PC-9 (cell line): ENCODE measurements around the gene EEIG2. TPM values are rescaled to one million over a fixed set of nuclear protein-coding genes. Genes with fewer than 3 reads are reported as not detected.

Source experiments
- BruUV-seq: library from RNA; stranded (reverse); fragments of 400-500 nt; replicated peaks from 2 replicates; lab custom pipeline; 2021; lab: Mats Ljungman, UMichigan
- CTCF ChIA-PET: fragments of 300-600 bp; sonication (Branson Sonifier 250); formaldehyde crosslinking; loops from one replicate; lab custom pipeline; 2022; ENCODE audit warnings: antibody characterized with exemption; lab: Charles Lee
- POLR2A ChIA-PET: fragments of 300-600 bp; sonication (Branson Sonifier 250); formaldehyde crosslinking; loops from one replicate; lab custom pipeline; 2022; ENCODE audit warnings: antibody characterized with exemption; ENCODE audit not compliant: unreplicated experiment; lab: Charles Lee
- DNase-seq, 2 experiments: peaks; one replicate each; pipeline versions ENCODE4 v3.0.0 to v3.0.0-alpha.2; 2015 to 2022; ENCODE audit warnings: mixed read lengths in 1 of 2
- H2AFZ ChIP-seq: fragments of 200-600 bp; sonication (generic); 2 replicates; pipeline ENCODE4 v1.8.1; 2017; ENCODE audit warnings: antibody characterized with exemption
- H3F3A ChIP-seq: fragments of 200-600 bp; sonication (generic); 2 replicates; pipeline ENCODE4 v1.8.1; 2017; ENCODE audit warnings: antibody characterized with exemption, mild to moderate bottlenecking, low read depth; ENCODE audit not compliant: insufficient read depth
- H3K27ac ChIP-seq: fragments of 200-600 bp; sonication (generic); 2 replicates; pipeline ENCODE4 v1.6.1; 2016; ENCODE audit warnings: mixed run types
- H3K27me3 ChIP-seq: fragments of 200-600 bp; sonication (generic); 2 replicates; pipeline ENCODE4 v1.6.1; 2016; ENCODE audit warnings: low read depth, mixed run types; ENCODE audit not compliant: insufficient read depth
- H3K36me3 ChIP-seq: fragments of 200-600 bp; sonication (generic); 2 replicates; pipeline ENCODE4 v1.6.1; 2016; ENCODE audit warnings: low read depth, mixed run types
- H3K4me1 ChIP-seq: fragments of 200-600 bp; sonication (generic); replicated peaks from 2 replicates; pipeline ENCODE4 v1.6.1; 2016; ENCODE audit warnings: mixed run types; ENCODE audit not compliant: insufficient read depth
- H3K4me2 ChIP-seq: fragments of 200-600 bp; sonication (generic); 2 replicates; pipeline ENCODE4 v1.6.1; 2017; ENCODE audit warnings: mixed run types
- H3K4me3 ChIP-seq: fragments of 200-600 bp; sonication (generic); 2 replicates; pipeline ENCODE4 v1.6.1; 2016; ENCODE audit warnings: mixed run types
- H3K79me2 ChIP-seq: fragments of 200-600 bp; sonication (generic); 2 replicates; pipeline ENCODE4 v1.6.1; 2017; ENCODE audit warnings: low read depth, mixed run types
- H3K9me2 ChIP-seq: fragments of 200-600 bp; sonication (generic); 2 replicates; pipeline ENCODE4 v1.8.1; 2017; ENCODE audit warnings: mild to moderate bottlenecking; ENCODE audit not compliant: insufficient read depth
- H3K9me3 ChIP-seq: fragments of 200-600 bp; sonication (generic); 2 replicates; pipeline ENCODE4 v1.8.1; 2016; ENCODE audit warnings: low read depth; ENCODE audit not compliant: insufficient read depth
- H4K20me1 ChIP-seq: fragments of 200-600 bp; sonication (generic); 2 replicates; pipeline ENCODE4 v1.8.1; 2017; ENCODE audit not compliant: insufficient read depth
- EZH2 ChIP-seq: fragments of 200-600 bp; sonication (generic); IDR thresholded peaks from 2 replicates; pipeline ENCODE4 v1.8.0; 2017; ENCODE audit warnings: antibody characterized with exemption, low read depth
- intact Hi-C: fragments of 100-400 bp; cut with micrococcal nuclease; formaldehyde crosslinking; loops from one replicate; pipeline ENCODE4 v1.10.0; 2022; ENCODE audit not compliant: unreplicated experiment
- total RNA-seq: library from RNA; stranded (reverse); gene quantifications from 2 replicates; pipeline ENCODE4 v1.2.3, GENCODE V29; 2021
- TF ChIP-seq, protein P1 (sequence below): fragments of 200-600 bp; sonication (generic); conservative IDR thresholded peaks from 2 replicates; pipeline ENCODE4 v1.6.1; 2017; ENCODE audit warnings: mixed run types, antibody characterized with exemption, mild to moderate bottlenecking, moderate library complexity

The EEIG2 gene
- total RNA-seq, 1 experiment from 2014 or later = 31.9 TPM

DNA sequence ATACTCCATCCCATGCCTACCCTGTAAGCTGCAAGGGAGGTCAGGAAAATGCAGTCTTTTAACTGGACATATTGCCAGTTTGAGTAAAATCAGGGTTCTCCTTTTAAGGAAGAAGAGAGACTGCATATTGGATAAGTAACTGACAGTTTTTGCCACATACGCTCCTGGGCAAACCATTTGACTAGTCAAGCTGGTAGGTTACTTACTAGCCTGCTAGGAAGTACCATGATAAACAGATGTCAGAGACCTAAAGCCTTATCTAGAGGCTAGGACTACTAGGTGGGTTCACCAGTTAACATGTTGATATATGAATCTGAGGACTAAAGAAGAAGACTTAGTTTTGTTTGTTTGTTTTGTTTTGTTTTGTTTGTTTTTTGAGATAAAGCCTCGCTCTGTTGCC lies 33.5 kb downstream of the EEIG2 start:
- CTCF ChIA-PET = no interaction called here
- intact Hi-C loops = no loop called here
- H3K36me3 ChIP-seq = no peaks in the 10 kb centered on the region

DNA sequence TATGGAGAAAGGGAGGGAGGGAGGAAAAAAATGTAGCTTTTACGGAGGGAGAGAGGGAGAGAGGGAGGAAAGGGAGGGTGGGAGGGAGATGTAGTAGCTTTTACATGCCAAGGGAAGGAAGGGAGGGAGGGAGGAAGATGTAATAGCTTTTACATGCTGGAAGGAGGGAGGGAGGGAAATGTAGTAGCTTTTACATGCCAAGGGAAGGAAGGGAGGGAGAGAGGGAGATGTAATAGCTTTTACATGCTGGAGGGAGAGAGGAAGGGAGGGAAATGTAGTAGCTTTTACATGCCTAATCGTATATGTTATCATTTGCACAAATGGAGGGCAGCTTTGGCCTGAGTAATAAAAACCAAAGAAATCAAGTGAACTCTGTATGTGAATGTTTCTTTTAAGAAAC lies 35.6 kb downstream of the EEIG2 start:
- CTCF ChIA-PET = no interaction called here
- BruUV-seq = no TSS peak
- POLR2A ChIA-PET = no interaction called here
- no peak for TF ChIP-seq EZH2
- TF ChIP-seq, protein P1, sequence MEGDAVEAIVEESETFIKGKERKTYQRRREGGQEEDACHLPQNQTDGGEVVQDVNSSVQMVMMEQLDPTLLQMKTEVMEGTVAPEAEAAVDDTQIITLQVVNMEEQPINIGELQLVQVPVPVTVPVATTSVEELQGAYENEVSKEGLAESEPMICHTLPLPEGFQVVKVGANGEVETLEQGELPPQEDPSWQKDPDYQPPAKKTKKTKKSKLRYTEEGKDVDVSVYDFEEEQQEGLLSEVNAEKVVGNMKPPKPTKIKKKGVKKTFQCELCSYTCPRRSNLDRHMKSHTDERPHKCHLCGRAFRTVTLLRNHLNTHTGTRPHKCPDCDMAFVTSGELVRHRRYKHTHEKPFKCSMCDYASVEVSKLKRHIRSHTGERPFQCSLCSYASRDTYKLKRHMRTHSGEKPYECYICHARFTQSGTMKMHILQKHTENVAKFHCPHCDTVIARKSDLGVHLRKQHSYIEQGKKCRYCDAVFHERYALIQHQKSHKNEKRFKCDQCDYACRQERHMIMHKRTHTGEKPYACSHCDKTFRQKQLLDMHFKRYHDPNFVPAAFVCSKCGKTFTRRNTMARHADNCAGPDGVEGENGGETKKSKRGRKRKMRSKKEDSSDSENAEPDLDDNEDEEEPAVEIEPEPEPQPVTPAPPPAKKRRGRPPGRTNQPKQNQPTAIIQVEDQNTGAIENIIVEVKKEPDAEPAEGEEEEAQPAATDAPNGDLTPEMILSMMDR = no peak
- H3K4me2 ChIP-seq = no peak overlapping the region
- no peaks in the 10 kb centered on the region for H3K9me3 ChIP-seq
- no peaks in the 10 kb centered on the region for H3F3A ChIP-seq
- H3K4me1 ChIP-seq = peaks cover 9% of the 10 kb centered on the region
- no peak overlapping the region for H2AFZ ChIP-seq
- no peaks in the 10 kb centered on the region for H3K27me3 ChIP-seq
- no peak for DNase-seq
- no peaks in the 10 kb centered on the region for H3K9me2 ChIP-seq
- no peaks in the 10 kb centered on the region for H3K36me3 ChIP-seq
- intact Hi-C loops = no loop called here
- no peaks in the 10 kb centered on the region for H3K79me2 ChIP-seq
- no peak overlapping the region for H3K4me3 ChIP-seq
- H4K20me1 ChIP-seq = no peaks in the 10 kb centered on the region
- H3K27ac ChIP-seq = no peak overlapping the region

More for the DNA sequence above, 33.5 kb downstream of the EEIG2 start:
- TF ChIP-seq, protein P1 = no peak
- no peak for TF ChIP-seq EZH2
- no peaks in the 10 kb centered on the region for H4K20me1 ChIP-seq
- no peaks in the 10 kb centered on the region for H3K9me2 ChIP-seq
- H3K27ac ChIP-seq = no peak overlapping the region
- no peak overlapping the region for H3K4me2 ChIP-seq
- no peak overlapping the region for H3K4me3 ChIP-seq
- no peaks in the 10 kb centered on the region for H3K9me3 ChIP-seq
- no peak for DNase-seq
- H3K79me2 ChIP-seq = no peaks in the 10 kb centered on the region
- no peak overlapping the region for H2AFZ ChIP-seq
- no peaks in the 10 kb centered on the region for H3F3A ChIP-seq
- peaks cover 12% of the 10 kb centered on the region for H3K4me1 ChIP-seq
- no TSS peak for BruUV-seq
- POLR2A ChIA-PET = no interaction called here
- H3K27me3 ChIP-seq = no peaks in the 10 kb centered on the region

DNA sequence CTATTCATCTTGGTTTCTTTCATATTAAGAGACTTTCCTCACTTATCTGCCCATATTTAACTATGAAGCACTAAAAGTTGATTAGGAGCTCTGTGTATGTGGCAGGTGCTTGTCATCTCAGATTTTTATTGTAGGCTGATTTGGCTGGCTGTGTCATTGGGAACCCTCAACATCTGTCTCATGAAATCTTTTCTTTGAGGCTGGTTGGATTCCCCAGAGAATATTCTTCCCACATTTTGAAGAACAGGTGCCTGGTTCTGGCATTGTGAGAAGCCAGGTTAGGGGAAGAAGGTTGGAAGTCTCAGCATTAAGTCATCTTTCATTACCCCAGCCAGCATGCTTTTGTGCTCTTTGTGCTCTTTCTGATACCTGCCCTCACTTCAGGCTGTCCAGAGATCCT lies 37.1 kb downstream of the EEIG2 start:
- BruUV-seq = no TSS peak
- Histone ChIP-seq H3K79me2 (no peaks in the 10 kb centered on the region), H3K27me3 (no peaks in the 10 kb centered on the region), H3K4me2 (no peak overlapping the region), H3K9me2 (no peaks in the 10 kb centered on the region), H3K9me3 (no peaks in the 10 kb centered on the region), H3K27ac (no peak overlapping the region), H3F3A (no peaks in the 10 kb centered on the region), H3K36me3 (no peaks in the 10 kb centered on the region), H3K4me3 (no peak overlapping the region), H3K4me1 (0 out of 2 replicates have a peak, but pooled peaks cover 4% of the 10 kb centered on the region), H2AFZ (no peak overlapping the region), H4K20me1 (no peaks in the 10 kb centered on the region)
- ChIA-PET CTCF (no interaction called here), POLR2A (no interaction called here)
- DNase-seq = no peak
- TF ChIP-seq EZH2 = no peak
- TF ChIP-seq, protein P1 = no peak
- intact Hi-C loops = no loop called here
